Effector memory CD4-positive, alpha-beta T cell (primary cell): ENCODE data around the gene RNF149.

ENCODE experiments used
- DNase-seq, 3 donors: peaks; one replicate each; pipeline ENCODE4 v3.0.0-alpha.2; 2020
- H3K27ac ChIP-seq: 2 replicates; pipeline ENCODE4 v1.7.0; 2013; ENCODE audit warnings: mild to moderate bottlenecking, low read length, moderate library complexity; ENCODE audit not compliant: insufficient read depth, poor library complexity, severe bottlenecking
- H3K27me3 ChIP-seq: replicated peaks from 2 replicates; pipeline ENCODE4 v1.7.0; 2013; ENCODE audit warnings: mild to moderate bottlenecking, low read length; ENCODE audit not compliant: insufficient read depth, control insufficient read depth, poor library complexity, severe bottlenecking
- H3K36me3 ChIP-seq: 2 replicates; pipeline ENCODE4 v1.7.0; 2013; ENCODE audit warnings: mild to moderate bottlenecking, low read length, moderate library complexity; ENCODE audit not compliant: control insufficient read depth, insufficient read depth
- H3K4me1 ChIP-seq: 2 replicates; pipeline ENCODE4 v1.7.0; 2013; ENCODE audit warnings: low read length, mild to moderate bottlenecking; ENCODE audit not compliant: control insufficient read depth, insufficient read depth, poor library complexity, severe bottlenecking
- H3K4me3 ChIP-seq: 2 replicates; pipeline ENCODE4 v1.7.0; 2013; ENCODE audit warnings: low read length, low read depth, mild to moderate bottlenecking; ENCODE audit not compliant: insufficient read depth, poor library complexity, severe bottlenecking
- H3K9me3 ChIP-seq: 2 replicates; pipeline ENCODE4 v1.7.0; 2013; ENCODE audit warnings: mild to moderate bottlenecking, low read length, moderate library complexity; ENCODE audit not compliant: control insufficient read depth

The RNF149 gene

GRCh38 chr2:101310090-101310833 is 1.8 kb upstream of the RNF149 start:
- Histone ChIP-seq H3K9me3 (no peaks in the 10 kb centered on the region), H3K4me3 (no peak overlapping the region), H3K36me3 (peaks cover 4% of the 10 kb centered on the region), H3K27me3 (no peaks in the 10 kb centered on the region), H3K27ac (peak overlapping the region; percentile 63), H3K4me1 (peaks cover 32% of the 10 kb centered on the region)
- DNase-seq: no peak

- Histone ChIP-seq H3K4me3 (peak overlapping the region; percentile 92), H3K27ac (peak overlapping the region; percentile 91), H3K36me3 (peaks cover 4% of the 10 kb centered on the region), H3K4me1 (peaks cover 38% of the 10 kb centered on the region), H3K9me3 (no peaks in the 10 kb centered on the region), H3K27me3 (no peaks in the 10 kb centered on the region)
- peak in 1 of 3 donors; percentile 11 for DNase-seq
Observed at GRCh38 chr2:101307950-101308431, 510 bp downstream of the RNF149 start.

GRCh38 chr2:101307503-101307902 is 998 bp downstream of the RNF149 start:
- Histone ChIP-seq H3K4me1 (peaks cover 43% of the 10 kb centered on the region), H3K4me3 (peak overlapping the region; percentile 92), H3K36me3 (peaks cover 4% of the 10 kb centered on the region), H3K27me3 (no peaks in the 10 kb centered on the region), H3K27ac (peak overlapping the region; percentile 91), H3K9me3 (no peaks in the 10 kb centered on the region)
- no peak for DNase-seq

- DNase-seq: no peak
Observed at GRCh38 chr2:101306410-101306809, 2.1 kb downstream of the RNF149 start.

GRCh38 chr2:101305492-101306078 is 2.9 kb downstream of the RNF149 start:
- H3K27me3 ChIP-seq: no peaks in the 10 kb centered on the region
- peaks cover 50% of the 10 kb centered on the region for H3K4me1 ChIP-seq
- peaks cover 9% of the 10 kb centered on the region for H3K36me3 ChIP-seq
- no peaks in the 10 kb centered on the region for H3K9me3 ChIP-seq
- no peak for DNase-seq
- H3K27ac ChIP-seq: peak overlapping the region; percentile 91
- peak overlapping the region; percentile 92 for H3K4me3 ChIP-seq

More at GRCh38 chr2:101306410-101306809, 2.1 kb downstream of the RNF149 start:
- Histone ChIP-seq H3K27ac (peak overlapping the region; percentile 91), H3K36me3 (peaks cover 9% of the 10 kb centered on the region), H3K27me3 (no peaks in the 10 kb centered on the region), H3K9me3 (no peaks in the 10 kb centered on the region), H3K4me1 (peaks cover 50% of the 10 kb centered on the region), H3K4me3 (peak overlapping the region; percentile 92)

GRCh38 chr2:101305035-101305434 is 3.5 kb downstream of the RNF149 start:
- peak overlapping the region; percentile 91 for H3K27ac ChIP-seq
- no peaks in the 10 kb centered on the region for H3K9me3 ChIP-seq
- peaks cover 54% of the 10 kb centered on the region for H3K4me1 ChIP-seq
- no peaks in the 10 kb centered on the region for H3K27me3 ChIP-seq
- no peak for DNase-seq
- peak overlapping the region; percentile 92 for H3K4me3 ChIP-seq
- peaks cover 9% of the 10 kb centered on the region for H3K36me3 ChIP-seq

GRCh38 chr2:101303688-101304087 is 4.8 kb downstream of the RNF149 start:
- Histone ChIP-seq H3K27me3 (no peaks in the 10 kb centered on the region), H3K4me1 (peaks cover 53% of the 10 kb centered on the region), H3K9me3 (no peaks in the 10 kb centered on the region), H3K27ac (no peak overlapping the region), H3K36me3 (peaks cover 9% of the 10 kb centered on the region), H3K4me3 (no peak overlapping the region)
- DNase-seq: no peak

GRCh38 chr2:101302016-101302415 is 6.5 kb downstream of the RNF149 start:
- Histone ChIP-seq H3K27ac (no peak overlapping the region), H3K27me3 (no peaks in the 10 kb centered on the region)

GRCh38 chr2:101300836-101301235 is 7.7 kb downstream of the RNF149 start:
- H3K27me3 ChIP-seq: no peaks in the 10 kb centered on the region
- no peaks in the 10 kb centered on the region for H3K9me3 ChIP-seq
- H3K4me1 ChIP-seq: peaks cover 68% of the 10 kb centered on the region
- H3K4me3 ChIP-seq: peak overlapping the region; percentile 10
- no peak for DNase-seq
- peaks cover 8% of the 10 kb centered on the region for H3K36me3 ChIP-seq
- no peak overlapping the region for H3K27ac ChIP-seq

More at GRCh38 chr2:101302016-101302415, 6.5 kb downstream of the RNF149 start:
- DNase-seq: no peak
- H3K9me3 ChIP-seq: no peaks in the 10 kb centered on the region
- H3K4me3 ChIP-seq: no peak overlapping the region
- H3K36me3 ChIP-seq: peaks cover 9% of the 10 kb centered on the region
- peaks cover 64% of the 10 kb centered on the region for H3K4me1 ChIP-seq

GRCh38 chr2:101300164-101300563 is 8.3 kb downstream of the RNF149 start:
- Histone ChIP-seq H3K27me3 (no peaks in the 10 kb centered on the region), H3K27ac (no peak overlapping the region), H3K36me3 (peaks cover 5% of the 10 kb centered on the region), H3K4me3 (no peak overlapping the region), H3K4me1 (peaks cover 61% of the 10 kb centered on the region), H3K9me3 (no peaks in the 10 kb centered on the region)
- no peak for DNase-seq
